ENCODE results near the gene LCAT.
"Not testable (repeated sequence)": the region's sequence is repeated elsewhere in the genome, so short reads cannot be mapped to it uniquely, and the experiment has no call there.

Gene LCAT

DNA sequence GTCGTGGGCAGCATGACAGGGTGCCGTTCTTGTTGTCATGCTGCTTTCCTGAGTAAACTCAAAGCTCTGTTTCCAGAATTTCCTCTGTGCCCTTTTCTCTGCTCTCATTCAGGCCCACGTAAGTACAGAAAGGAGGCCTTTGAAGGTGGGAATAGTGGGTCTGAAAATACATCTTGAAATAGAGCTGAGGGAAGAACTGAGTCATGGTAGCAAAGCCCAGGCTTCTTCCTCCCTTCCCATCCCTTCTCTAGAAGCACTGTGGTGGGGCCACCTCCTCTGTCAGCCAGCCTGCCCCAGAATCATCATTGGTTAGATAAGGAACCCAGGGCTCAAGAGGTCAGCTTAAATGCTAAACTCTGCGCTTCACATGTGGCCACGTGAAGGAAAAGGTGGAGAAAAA is 21.7 kb downstream of the LCAT start:
- DNase-seq (ENCODE audit: low spot score), result no peak
- in situ Hi-C loops (cut with MboI; ENCODE audit: low pct_unique_long_range_greater_than_20kb, low sequenced_read_pairs, unreplicated experiment), result loop anchor here (10.0 to 25.0 kb wide), 2 partner anchors 237 to 385 kb away; partner anchors contain the start of gene RIPOR1
- no peak for TF ChIP-seq CTCF (IDR thresholded peaks at IDR 0.05; ENCODE audit: extremely low read depth, insufficient read depth, missing control alignments)

- in situ Hi-C loops (cut with MboI; ENCODE audit: low pct_unique_long_range_greater_than_20kb, low sequenced_read_pairs, unreplicated experiment), result loop anchor here (10.0 to 25.0 kb wide), 2 partner anchors 235 to 382 kb away; partner anchors contain the start of gene RIPOR1
- no peak for DNase-seq (ENCODE audit: low spot score)
- TF ChIP-seq CTCF (IDR thresholded peaks at IDR 0.05; ENCODE audit: extremely low read depth, insufficient read depth, missing control alignments), result peak; percentile 9
These were observed 24.2 kb downstream of the LCAT start for GRCh38 chr16:67919622-67920221.

GRCh38 chr16:67917852-67918236 is 26.1 kb downstream of the LCAT start:
- no peak for TF ChIP-seq CTCF (IDR thresholded peaks at IDR 0.05; ENCODE audit: extremely low read depth, insufficient read depth, missing control alignments)
- no peak for DNase-seq (ENCODE audit: low spot score)

GRCh38 chr16:67917140-67917851 is 26.6 kb downstream of the LCAT start:
- no peak for DNase-seq (ENCODE audit: low spot score)
- TF ChIP-seq CTCF (IDR thresholded peaks at IDR 0.05; ENCODE audit: extremely low read depth, insufficient read depth, missing control alignments), result no peak
- in situ Hi-C loops (cut with MboI; ENCODE audit: low pct_unique_long_range_greater_than_20kb, low sequenced_read_pairs, unreplicated experiment), result loop anchor here (25.0 kb wide), 1 partner anchor 380 kb away; the partner anchor contains the start of gene RIPOR1

More at GRCh38 chr16:67917852-67918236, 26.1 kb downstream of the LCAT start:
- in situ Hi-C loops (cut with MboI; ENCODE audit: low pct_unique_long_range_greater_than_20kb, low sequenced_read_pairs, unreplicated experiment), result loop anchor here (25.0 kb wide), 1 partner anchor 381 kb away; the partner anchor contains the start of gene RIPOR1

DNA sequence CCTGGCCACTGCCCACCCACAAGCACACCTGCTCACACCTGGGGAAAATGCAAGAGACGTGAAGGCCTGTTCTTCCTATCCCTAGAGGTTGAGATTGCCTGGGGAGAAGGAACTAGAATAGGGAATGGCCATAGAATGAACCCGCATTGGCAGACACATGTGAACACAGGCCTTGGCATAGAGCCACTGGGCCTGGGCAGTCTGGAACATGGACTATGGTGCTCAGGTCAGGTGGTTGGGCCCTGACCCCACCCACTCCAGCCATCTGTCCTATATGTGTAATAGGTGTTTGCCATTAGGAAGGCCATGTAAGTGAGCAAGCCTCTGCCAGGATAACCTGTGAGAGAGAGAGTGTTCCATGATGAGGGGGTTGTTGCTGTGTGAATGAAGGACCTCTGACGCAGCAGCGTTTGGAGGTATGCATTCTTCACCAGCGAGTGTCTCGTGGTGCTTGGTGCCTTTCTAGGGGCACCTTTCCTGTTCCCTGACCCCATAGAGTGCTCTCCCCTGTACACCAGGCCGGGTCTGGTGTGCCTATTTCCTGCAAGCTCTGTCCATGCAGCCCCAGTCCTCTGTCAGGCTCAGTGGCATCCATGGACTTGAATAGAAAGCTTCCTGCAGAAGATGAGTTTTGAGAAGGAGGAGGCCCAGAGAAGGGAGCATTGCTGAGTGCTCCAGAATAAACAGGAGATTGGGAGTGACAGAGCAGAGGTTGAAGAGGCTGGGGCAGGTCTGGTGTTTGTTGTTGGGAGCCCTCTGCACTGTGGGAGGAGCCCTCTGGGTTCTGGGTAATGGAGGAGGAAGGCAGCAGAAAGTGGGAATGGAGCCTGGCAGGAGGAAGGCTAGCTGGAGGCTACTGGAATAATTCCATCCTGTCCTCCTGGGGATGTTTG is 27.8 kb downstream of the LCAT start:
- no peak for TF ChIP-seq CTCF (IDR thresholded peaks at IDR 0.05; ENCODE audit: extremely low read depth, insufficient read depth, missing control alignments)
- in situ Hi-C loops (cut with MboI; ENCODE audit: low pct_unique_long_range_greater_than_20kb, low sequenced_read_pairs, unreplicated experiment), result loop anchor here (25.0 kb wide), 1 partner anchor 379 kb away; the partner anchor contains the start of gene RIPOR1
- no peak for DNase-seq (ENCODE audit: low spot score)

GRCh38 chr16:67915496-67915769 is 28.5 kb downstream of the LCAT start:
- not testable (repeated sequence) for DNase-seq (ENCODE audit: low spot score)
- in situ Hi-C loops (cut with MboI; ENCODE audit: low pct_unique_long_range_greater_than_20kb, low sequenced_read_pairs, unreplicated experiment), result loop anchor here (25.0 kb wide), 1 partner anchor 378 kb away; the partner anchor contains the start of gene RIPOR1
